ENCODE results near the gene LSMEM2.
"Not testable (repeated sequence)": the region's sequence is repeated elsewhere in the genome, so short reads cannot be mapped to it uniquely, and the experiment has no call there.

LSMEM2 gene

DNA sequence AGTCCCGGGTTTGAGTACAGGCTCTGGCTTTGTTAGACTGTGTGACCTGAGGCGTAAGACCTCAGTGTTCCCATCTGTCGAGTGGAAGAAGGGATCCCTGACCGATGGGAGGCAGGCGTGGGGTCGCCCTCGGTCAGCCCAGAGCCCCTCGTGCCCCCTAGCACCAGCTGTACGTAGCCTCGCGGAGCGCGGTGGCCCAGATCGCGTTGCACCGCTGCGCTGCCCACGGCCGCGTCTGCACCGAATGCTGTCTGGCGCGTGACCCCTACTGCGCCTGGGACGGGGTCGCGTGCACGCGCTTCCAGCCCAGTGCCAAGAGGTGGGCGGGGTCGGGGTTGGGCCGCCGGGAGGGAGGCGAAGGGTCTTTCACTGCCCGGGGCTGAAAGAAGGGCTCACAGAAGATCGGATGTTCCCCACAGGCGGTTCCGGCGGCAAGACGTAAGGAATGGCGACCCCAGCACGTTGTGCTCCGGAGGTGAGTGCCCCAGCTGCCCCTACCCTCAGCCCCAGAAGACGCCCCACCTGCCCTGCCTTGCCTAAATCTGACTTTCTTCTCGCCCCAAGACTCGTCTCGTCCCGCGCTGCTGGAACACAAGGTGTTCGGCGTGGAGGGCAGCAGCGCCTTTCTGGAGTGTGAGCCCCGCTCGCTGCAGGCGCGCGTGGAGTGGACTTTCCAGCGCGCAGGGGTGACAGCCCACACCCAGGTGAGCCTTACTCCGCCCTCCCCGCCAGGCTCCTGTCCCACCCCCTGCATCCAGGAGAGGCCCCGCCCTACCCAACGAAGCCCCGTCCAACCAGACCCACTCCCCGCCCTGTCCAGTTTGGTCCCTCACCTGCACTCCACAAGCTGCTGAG, 3.5 kb upstream of the LSMEM2 start:
- TF ChIP-seq MYC (IDR thresholded peaks at IDR 0.05; ENCODE audit: low read depth, low read length) (no peak), POLR2A (IDR thresholded peaks at IDR 0.05; ENCODE audit: extremely low read depth, insufficient read length) (no peak)
- TF ChIP-seq, protein P1, sequence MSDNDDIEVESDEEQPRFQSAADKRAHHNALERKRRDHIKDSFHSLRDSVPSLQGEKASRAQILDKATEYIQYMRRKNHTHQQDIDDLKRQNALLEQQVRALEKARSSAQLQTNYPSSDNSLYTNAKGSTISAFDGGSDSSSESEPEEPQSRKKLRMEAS (IDR thresholded peaks at IDR 0.05; ENCODE audit: low read depth, low read length) = no peak
- TF ChIP-seq, protein P2, sequence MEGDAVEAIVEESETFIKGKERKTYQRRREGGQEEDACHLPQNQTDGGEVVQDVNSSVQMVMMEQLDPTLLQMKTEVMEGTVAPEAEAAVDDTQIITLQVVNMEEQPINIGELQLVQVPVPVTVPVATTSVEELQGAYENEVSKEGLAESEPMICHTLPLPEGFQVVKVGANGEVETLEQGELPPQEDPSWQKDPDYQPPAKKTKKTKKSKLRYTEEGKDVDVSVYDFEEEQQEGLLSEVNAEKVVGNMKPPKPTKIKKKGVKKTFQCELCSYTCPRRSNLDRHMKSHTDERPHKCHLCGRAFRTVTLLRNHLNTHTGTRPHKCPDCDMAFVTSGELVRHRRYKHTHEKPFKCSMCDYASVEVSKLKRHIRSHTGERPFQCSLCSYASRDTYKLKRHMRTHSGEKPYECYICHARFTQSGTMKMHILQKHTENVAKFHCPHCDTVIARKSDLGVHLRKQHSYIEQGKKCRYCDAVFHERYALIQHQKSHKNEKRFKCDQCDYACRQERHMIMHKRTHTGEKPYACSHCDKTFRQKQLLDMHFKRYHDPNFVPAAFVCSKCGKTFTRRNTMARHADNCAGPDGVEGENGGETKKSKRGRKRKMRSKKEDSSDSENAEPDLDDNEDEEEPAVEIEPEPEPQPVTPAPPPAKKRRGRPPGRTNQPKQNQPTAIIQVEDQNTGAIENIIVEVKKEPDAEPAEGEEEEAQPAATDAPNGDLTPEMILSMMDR (IDR thresholded peaks at IDR 0.05; ENCODE audit: low read depth, low read length) = no peak
- no peak overlapping the region for H3K4me3 ChIP-seq (ENCODE audit: low read depth, low read length)
- no peak for DNase-seq (ENCODE audit: low read depth)

DNA sequence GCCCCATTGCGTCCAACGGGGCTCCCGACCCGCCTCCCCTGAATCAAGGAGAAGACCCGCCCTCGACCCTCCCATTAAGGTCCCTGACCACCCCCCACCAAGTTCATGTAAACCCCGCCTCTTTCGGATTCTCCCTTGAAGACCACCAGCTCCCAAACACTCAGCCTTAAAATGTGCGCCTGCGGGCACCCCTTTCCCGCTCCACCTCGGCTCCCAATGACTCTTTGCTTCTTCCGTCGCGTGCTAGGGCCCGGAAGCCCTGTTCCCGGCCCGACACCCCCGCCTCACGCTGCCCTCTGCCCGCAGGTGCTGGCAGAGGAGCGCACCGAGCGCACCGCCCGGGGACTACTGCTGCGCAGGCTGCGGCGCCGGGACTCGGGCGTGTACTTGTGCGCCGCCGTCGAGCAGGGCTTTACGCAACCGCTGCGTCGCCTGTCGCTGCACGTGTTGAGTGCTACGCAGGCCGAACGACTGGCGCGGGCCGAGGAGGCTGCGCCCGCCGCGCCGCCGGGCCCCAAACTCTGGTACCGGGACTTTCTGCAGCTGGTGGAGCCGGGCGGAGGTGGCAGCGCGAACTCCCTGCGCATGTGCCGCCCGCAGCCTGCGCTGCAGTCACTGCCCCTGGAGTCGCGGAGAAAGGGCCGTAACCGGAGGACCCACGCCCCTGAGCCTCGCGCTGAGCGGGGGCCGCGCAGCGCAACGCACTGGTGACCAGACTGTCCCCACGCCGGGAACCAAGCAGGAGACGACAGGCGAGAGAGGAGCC, 2.7 kb upstream of the LSMEM2 start:
- DNase-seq (ENCODE audit: low read depth) = no peak
- TF ChIP-seq, protein P2 (IDR thresholded peaks at IDR 0.05; ENCODE audit: low read depth, low read length) = no peak
- no peak for TF ChIP-seq MYC (IDR thresholded peaks at IDR 0.05; ENCODE audit: low read depth, low read length)
- TF ChIP-seq, protein P1 (IDR thresholded peaks at IDR 0.05; ENCODE audit: low read depth, low read length) = no peak
- TF ChIP-seq POLR2A (IDR thresholded peaks at IDR 0.05; ENCODE audit: extremely low read depth, insufficient read length) = no peak
- H3K4me3 ChIP-seq (ENCODE audit: low read depth, low read length) = no peak overlapping the region

DNA sequence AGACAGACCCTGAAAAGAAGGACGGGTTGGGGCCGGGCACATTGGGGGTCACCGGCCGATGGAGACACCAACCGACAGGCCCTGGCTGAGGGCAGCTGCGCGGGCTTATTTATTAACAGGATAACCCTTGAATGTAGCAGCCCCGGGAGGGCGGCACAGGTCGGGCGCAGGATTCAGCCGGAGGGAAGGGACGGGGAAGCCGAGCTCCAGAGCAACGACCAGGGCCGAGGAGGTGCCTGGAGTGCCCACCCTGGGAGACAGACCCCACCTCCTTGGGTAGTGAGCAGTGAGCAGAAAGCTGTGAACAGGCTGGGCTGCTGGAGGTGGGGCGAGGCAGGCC, 2.2 kb upstream of the LSMEM2 start:
- DNase-seq (ENCODE audit: low read depth) = no peak
- TF ChIP-seq, protein P1 (IDR thresholded peaks at IDR 0.05; ENCODE audit: low read depth, low read length) = no peak
- TF ChIP-seq, protein P2 (IDR thresholded peaks at IDR 0.05; ENCODE audit: low read depth, low read length) = no peak
- TF ChIP-seq MYC (IDR thresholded peaks at IDR 0.05; ENCODE audit: low read depth, low read length) (no peak), POLR2A (IDR thresholded peaks at IDR 0.05; ENCODE audit: extremely low read depth, insufficient read length) (no peak)
- H3K4me3 ChIP-seq (ENCODE audit: low read depth, low read length) = no peak overlapping the region

DNA sequence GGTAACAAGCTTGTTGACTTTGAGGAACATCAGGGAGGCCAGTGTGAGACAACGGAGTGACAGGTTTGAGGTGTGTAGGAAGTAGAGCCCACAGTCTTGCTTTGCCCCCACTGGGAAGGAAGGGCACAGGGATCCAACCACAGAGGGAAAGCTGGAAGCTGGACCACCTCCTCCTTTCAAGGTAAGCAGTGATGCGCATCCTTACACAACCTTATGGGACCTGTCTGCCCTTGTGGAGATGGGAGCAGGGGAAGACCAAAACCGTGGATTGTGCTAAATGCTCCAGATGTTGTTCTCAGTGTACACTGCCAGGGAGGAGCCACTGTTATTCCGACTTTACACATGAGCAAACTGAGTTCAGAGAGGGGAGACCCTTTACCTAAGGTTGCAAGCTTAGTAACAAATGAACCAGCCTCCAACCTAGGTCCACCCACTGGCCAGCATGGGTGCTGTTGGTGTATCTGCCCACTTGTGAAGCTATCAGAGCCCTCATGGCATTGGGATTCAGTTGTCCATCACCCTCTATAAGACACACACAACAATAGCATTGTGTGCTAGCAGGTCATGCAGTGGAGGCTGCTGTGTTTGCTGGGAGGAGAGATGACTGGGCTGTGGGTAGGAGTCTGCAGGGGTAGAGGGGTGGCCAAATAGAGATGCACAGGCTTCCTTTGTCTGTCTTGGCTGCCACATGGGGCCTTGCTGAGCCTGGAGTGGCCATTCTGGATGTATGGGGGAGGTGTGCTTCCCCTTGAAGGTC, 586 bp upstream of the LSMEM2 start:
- H3K4me3 ChIP-seq (ENCODE audit: low read depth, low read length) = no peak overlapping the region
- no peak for DNase-seq (ENCODE audit: low read depth)
- TF ChIP-seq, protein P1 (IDR thresholded peaks at IDR 0.05; ENCODE audit: low read depth, low read length) = no peak
- TF ChIP-seq, protein P2 (IDR thresholded peaks at IDR 0.05; ENCODE audit: low read depth, low read length) = no peak
- no peak for TF ChIP-seq POLR2A (IDR thresholded peaks at IDR 0.05; ENCODE audit: extremely low read depth, insufficient read length)
- no peak for TF ChIP-seq MYC (IDR thresholded peaks at IDR 0.05; ENCODE audit: low read depth, low read length)

DNA sequence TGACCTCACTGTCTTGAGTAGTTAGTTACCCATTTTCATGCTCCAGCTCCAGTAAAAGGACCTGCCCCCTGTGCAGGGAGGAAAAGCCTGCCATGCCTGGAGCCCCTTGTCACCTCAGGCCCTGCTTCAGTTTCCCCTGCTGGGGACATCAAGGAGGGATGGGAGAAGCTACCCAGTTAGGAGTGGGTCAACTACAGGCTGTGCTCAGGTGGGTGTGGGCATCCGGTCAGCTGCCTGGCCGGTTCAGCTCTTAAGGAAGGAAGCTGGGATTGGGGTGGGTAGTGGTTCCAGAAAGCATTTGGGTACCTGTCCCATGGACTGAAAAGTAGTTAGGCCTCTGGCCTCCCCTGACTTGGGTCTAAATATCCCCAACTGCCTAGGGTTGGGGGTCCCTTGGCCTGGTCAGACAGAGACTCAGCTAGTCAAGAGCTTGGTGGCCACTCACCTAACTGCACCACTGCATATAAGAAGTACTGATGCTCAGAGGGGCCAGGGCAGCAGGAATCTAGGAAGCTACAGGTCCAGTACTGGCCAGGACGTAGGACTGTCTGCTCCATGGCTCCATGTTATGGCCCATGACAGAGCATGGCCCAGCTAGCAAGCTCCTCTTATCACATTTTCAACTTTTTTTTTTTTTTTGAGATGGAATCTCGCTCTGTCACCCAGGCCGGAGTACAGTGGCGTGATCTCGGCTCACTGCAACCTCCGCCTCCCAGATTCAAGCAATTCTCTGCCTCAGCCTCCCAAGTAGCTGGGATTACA, 549 bp downstream of the LSMEM2 start:
- TF ChIP-seq, protein P1 (IDR thresholded peaks at IDR 0.05; ENCODE audit: low read depth, low read length) = no peak
- TF ChIP-seq MYC (IDR thresholded peaks at IDR 0.05; ENCODE audit: low read depth, low read length) (no peak), POLR2A (IDR thresholded peaks at IDR 0.05; ENCODE audit: extremely low read depth, insufficient read length) (no peak)

DNA sequence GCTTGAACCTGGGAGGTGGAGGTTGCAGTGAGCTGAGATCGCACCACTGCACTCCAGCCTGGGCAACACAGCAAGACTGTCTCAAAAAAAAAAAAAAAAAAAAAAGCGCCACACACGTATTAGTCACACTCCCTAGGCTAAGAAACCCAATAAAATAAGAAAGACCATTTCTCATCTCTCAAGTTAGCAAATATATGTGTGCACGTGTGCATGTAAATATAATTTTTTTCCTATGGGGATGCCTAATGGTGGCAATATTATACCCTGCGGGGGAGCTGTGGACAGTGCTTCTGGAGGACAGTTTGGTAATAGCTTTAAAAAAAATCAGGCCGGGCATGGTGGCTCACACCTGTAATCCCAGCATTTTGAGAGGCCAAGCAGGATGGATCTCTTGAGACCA, 5.2 kb downstream of the LSMEM2 start:
- DNase-seq (ENCODE audit: low read depth); H3K4me3 ChIP-seq (ENCODE audit: low read depth, low read length): not testable (repeated sequence)

More for the DNA sequence above, 549 bp downstream of the LSMEM2 start:
- H3K4me3 ChIP-seq (ENCODE audit: low read depth, low read length) = no peak overlapping the region
- no peak for DNase-seq (ENCODE audit: low read depth)
